NCI-H1105 treated with DMSO at 0.1 percent for 48 hours (cell line): ENCODE data around the gene DMRT1.
"Not testable (repeated sequence)": the region's sequence is repeated elsewhere in the genome, so short reads cannot be mapped to it uniquely, and the experiment has no call there.

Source experiments
- DNase-seq: peaks from one replicate; lab custom pipeline; 2025; lab: John Stamatoyannopoulos, UW

The DMRT1 gene

DNA sequence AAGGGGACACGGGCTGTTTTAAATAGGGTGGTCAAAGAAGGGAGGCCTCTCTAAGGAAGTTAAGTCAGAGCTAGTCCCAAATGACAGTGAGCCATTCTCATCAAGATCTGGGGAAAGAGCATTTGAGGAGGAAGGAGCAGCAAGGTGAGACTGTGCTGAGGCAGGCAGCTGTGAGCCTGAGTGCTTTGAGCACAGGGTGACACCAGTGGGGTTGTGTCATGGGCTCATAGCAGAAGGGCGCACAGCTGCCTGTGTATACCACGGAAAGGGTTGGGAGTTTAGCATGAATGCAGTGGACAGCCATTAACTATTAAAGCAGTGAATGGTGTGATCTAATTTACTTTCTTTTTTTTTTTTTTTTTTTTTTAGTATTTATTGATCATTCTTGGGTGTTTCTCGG lies 19.2 kb downstream of the DMRT1 start:
- no peak for DNase-seq

DNA sequence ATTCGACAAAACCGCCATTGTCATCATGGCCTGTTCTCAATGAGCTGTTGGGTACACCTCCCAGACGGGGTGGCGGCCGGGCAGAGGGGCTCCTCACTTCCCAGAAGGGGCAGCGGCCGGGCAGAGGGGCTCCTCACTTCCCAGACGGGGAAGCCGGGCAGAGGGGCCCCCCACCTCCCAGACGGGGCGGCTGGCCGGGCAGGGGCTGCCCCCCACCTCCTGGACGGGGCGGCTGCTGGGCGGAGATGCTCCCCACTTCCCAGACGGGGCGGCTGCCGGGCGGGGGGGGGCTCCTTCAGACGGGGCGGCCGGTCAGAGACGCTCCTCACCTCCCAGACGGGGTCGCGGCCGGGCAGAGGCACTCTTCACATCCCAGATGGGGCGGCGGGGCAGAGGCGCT lies 20.0 kb downstream of the DMRT1 start:
- not testable (repeated sequence) for DNase-seq

DNA sequence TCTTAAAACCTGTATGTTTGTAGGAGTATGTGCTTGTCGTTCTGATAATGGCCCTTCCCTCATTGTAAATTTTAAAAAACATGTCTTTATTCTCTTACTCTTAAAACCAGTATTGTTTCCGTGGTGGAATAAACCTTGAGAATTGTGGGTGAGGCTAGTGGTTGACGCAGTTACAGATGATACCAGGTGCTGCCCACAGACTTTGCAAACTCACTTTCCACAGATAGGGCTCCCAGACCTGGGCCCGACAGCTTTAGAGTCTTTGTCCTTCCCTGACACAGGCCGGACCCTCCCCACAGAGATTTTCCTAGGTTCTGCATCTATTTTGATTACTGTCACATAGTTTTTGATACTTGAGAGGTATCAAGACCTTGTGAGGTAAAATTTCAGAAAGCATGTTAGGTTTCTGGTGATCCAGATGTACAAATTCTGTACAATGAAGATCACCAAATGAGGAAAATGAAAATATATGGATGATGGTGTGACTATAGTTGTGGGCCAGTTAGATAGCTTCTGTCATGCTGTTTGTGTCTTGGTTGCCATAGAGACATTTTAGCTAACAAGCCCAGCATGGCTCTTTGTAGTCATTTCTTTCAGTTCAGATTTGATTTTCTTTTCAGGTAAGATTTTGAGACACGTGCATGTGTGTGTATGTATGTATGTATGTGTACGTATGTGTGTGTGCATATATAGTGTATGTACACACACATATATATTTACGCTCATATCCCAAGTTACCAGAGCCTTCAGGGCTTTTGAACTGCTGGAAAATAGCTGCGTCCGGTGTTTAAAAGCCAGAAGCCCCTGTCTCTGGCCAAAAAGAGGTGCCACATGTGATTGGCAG lies 33.8 kb downstream of the DMRT1 start:
- DNase-seq: no peak

DNA sequence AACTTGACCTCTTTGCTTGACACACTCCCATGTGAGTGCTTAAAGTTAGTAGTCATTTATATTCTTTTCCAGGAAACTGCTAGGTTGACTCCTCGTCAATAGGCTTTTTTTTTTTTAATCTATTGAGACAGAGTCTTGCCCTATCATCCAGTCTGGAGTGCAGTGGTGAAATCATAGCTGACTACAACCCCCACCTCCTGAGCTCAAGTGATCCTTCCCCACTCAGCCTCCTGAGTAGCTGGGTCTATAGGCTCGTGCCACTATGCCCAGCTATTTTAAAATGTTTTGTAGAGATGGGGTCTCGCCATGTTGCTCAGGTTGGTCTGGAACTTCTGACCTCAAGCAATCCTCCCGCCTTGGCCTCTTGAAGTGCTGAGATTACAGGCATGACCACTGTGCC lies 34.9 kb downstream of the DMRT1 start:
- no peak for DNase-seq

DNA sequence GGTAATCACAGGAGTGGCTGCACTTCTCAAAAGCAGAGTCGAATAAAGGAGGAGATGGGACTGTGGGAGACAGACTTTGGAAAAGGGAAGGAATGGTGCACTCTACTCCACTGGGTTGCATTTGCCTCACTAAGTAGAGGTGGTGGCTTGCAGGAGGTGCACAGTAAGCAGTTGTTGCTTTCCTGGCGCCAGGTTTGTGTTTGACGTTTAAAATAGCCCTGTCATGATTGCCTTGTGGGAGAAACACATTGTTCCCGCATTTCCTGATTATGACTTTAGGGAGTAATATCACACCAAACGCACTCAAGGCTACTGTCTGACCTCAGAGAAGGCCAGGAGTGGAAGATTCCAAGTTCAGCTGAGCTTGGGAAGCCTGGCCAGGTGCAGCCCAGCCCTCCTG lies 36.7 kb downstream of the DMRT1 start:
- DNase-seq: no peak

DNA sequence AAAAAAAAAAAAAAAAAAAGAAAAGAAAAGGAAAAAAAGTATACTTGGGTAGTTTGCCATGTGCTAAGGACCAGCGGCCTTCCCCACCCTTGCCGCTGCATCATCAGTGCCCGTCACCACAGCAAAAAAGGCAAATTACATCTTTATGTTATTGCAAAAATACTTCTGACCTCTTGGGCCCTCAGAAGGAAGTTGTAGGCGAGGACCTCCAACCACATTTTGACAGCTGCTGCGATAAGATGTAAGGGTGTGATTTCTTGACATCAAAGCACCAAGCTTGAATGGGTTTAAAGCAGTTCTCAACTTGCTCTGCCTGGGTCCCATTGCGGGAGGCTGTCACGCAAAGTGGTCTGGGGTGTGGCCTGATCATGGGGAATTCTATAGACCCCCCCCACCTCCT lies 39.2 kb downstream of the DMRT1 start:
- no peak for DNase-seq

DNA sequence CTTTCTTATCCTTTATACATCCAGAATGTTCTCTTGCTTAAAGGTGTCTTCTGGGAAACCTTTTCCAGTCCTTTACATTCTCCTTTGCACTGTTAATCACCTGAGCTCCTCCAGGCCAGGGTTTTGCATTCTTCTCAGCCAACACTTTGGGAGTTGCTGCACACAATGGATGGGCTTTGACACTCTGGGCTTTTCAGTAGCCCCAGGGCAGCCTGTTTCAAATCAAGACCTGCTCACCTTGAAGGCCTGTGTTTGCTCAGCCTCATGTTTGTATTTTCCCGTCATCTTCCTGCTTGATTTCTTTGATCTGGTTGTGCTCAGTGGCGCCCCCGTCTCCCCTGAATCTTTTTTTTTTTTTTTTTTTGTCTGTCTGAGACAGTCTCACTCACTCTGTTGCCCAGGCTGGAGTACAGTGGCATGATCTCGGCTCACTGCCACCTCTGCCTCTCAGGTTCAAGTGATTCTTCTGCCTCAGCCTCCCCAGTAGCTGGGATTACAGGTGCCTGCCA lies 41.0 kb downstream of the DMRT1 start:
- DNase-seq: no peak

DNA sequence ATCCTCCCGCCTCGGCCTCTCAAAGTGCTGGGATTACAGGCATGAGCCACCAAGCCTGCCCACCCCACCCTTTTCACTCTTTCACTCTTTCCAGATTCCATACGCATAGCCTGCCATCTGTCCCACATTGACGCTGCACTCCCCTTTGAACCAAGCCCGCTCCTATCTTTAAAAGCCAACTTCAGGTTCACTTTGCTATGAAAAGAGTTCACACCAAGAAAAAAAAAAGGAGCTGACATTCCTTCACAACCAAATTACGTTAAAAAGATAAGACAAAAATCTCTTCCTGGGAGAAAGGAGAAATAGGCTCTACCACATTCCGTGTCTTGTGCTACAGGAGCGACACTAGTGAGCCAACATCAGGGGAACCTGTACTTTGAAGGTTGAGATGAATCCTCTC lies 41.5 kb downstream of the DMRT1 start:
- no peak for DNase-seq

DNA sequence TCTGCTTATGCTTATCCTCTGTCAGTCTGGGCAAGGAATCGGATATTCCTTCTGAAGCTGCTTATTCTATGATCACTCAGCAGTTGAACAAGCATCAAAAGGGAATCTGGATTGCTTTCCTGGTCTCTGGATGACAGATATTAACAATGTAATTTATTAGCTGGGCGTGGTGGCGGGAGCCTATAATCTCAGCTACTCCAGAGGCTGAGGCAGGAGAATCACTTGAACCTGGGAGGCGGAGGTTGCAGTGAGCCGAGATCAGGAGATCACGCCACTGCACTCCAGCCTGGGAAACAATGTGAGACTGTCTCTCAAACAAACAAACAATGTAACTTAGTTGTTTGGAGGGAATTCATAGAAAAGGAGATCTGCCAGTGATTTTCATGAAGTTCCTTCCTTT lies 45.4 kb downstream of the DMRT1 start:
- DNase-seq: no peak

DNA sequence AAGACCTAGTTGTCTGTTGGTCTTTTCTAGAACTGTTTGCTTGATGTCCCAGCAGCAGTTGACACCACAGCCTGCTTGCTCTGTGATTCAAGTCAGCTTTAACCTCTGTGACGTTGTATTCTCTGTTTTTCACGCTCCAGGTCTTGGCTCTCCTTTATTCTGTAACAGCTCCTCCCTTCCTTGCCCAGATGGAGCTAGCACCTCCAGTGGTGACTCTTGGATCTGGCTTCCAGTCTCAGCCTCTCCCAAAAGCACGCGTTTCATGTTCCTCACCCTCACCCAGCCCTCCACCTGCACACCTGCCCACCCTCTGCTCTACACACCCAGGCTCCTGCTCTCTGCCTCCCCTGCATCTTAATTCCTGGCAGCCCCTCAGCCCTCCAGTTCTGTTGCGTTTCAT lies 50.6 kb downstream of the DMRT1 start:
- DNase-seq: no peak

DNA sequence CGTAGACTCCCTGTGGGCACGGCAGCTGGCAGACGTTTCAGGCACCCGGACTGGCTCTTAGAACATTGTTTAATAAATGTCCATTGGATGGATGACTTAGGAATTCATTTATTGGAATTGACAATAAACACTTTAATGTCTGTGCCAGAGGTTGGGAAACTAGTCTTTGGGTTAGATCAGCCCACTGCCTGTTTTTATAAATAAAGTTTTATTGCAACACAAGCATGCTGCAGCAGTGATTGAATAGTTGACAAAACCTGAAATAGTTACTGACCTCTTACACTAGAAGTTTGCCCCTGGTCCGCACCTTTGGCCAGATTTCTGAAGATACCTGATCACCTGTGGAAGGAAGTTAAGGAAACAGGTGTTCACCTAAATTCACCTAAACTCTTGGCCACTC lies 51.6 kb downstream of the DMRT1 start:
- DNase-seq: no peak

DNA sequence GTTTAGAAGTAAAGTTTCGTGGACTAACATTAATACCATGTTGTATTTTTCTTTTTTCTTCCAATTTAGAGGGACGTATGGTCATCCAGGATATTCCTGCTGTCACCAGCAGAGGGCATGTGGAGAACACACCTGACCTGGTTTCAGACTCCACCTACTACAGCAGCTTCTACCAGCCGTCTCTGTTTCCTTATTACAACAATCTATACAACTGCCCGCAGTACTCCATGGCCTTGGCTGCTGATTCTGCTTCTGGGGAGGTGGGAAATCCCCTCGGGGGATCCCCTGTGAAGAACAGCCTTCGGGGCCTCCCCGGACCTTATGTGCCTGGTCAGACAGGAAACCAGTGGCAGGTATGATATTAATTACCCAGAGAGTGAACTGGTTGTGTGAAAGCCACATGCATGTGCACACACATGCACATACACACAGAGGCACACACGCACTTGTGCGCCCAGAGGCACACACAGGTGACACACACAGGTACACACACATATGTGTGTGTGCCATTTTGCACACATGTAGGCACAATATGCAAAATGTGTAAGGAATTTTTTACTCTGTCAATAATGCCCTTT lies 52.4 kb downstream of the DMRT1 start:
- peak; percentile 78 for DNase-seq

DNA sequence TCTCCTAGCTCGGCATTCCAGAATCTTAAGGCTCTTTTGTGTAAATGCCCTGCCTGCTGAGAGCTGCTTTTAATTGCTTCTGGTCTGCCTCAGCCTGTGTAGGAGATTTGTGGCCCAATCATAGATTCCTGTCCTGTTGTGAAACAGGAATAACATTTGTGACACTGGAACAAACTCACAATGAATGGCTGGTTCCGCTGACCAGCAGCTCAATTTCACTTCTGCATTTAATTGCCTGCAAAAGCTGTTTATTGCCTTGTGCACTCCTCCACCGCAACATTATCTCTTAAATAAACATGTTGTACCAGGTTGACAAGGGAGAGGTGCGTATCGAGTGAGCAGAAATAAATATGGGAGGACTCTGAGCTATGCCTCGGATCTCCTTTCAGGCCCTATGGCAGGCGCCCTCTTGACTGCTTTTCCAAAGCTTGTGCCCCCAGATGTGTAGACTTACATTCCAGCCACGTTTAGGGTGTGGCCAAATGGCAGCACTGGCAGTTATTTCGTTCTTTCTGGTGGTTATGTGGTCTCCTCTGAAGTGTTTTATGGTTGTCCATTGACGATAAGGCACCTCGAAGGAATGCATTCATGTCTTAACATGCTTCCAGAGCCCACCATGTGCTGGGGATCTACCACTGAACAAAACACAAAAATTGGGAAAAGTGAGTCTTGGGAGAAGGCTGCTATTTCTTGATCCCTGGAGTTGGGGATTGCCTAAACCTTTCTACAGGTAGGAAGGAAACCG lies 58.1 kb downstream of the DMRT1 start:
- peak; percentile 8 for DNase-seq

DNA sequence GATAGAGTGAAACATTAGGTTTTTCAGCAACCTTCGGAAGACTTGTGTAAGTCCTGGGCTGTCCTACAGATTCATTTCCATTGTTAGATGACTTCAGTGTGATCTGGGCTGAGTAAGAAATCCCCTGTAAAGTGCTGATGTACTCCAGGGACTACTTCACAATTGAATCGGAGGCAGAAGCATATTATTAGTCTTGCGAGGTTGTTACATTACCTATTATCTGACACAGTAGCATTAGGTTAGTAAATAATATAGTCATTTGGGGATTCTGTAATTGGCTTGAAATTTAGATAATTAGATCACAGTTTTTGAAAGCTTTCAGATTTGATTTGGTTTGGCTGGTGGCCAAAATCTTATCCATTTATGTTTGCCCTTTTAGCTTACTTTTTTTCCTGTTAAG lies 62.4 kb downstream of the DMRT1 start:
- peak; percentile 92 for DNase-seq

DNA sequence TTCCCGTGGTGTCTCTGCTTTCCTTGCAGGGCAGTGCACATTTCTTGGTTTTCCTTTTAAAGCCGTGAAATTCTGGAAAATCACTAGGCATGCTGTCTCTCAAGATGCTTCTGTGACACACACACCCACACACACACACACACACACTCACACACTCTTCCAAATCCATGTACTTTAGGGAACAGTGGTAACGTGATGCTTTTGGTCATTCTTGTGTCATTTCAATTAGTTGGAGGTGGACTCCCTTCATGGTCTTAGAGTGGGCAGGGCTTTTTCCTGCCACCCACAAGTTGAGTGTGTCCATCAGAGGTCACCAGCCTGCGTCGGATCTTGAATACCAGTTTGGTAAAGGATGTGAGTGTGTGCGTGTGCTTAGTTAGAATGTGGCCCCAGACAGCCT lies 64.4 kb downstream of the DMRT1 start:
- DNase-seq: no peak

DNA sequence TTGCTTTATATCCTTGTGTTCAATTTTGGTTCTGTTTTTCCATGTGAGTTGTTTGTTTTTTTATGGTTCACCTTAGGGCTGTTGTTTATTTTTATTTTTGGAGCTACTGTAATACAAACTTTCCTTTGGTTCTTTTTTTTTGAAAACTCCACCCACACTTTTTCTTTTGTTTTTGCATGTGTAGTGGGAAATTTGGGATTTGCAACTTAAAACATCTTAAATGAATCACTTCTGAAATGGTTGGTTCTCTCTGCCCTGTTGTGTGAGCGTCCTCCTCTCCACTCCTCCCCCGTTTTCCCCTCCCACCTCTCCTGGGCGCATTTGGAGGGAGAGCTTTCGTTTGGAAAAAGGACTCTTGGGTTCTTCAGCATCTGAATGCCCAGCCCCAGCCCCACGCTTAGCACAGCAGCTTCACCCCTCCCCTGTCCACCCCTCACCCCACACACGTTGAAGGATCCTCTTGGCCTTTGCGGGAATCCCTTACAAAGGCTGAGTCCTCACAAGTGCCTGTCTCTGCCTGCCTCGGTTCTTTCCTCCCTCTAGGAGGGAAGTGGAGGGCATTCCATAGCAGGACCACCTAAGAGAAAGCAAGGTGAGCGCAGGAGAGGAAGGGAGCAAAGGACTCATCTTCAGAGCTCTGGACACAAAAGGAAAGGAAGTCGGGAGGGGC lies 67.2 kb downstream of the DMRT1 start:
- DNase-seq: no peak

DNA sequence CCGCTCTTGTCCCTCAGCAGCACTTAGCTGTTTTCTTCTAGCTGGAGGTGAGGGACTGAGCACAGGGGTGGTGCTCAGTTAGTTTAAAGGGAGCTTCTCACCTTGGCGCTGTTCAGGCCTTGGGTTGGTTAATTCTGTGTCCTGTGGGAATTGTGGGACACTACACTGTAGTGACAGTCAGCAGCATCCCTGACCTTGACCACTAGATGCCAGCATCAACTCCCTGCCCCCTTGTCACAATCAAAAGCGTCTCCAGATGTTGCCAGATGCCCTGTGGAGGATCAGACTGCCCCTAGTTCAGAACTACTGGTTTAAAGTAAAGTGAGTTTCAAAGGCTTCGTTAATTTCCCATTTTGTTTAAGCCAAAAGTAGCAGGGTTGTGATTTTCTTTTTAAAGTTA lies 69.5 kb downstream of the DMRT1 start:
- DNase-seq: no peak

DNA sequence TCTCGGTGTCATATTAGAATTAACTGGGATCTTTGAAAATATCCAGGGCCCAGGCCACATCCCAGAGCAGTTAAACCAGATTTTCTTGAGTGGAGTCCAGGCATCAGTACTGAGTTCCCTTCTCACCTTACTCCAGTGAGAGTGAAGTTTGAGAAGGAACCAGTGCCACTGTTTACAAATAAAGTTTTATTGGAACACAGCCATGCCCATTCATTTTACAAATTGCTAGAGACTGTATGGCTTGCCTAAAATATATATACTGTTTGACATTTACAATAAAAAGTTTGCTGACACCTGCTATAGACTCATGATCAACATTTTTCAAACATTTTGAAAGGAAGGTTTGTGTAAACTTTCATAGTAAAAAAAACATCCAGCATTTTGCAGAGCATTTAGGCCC lies 71.3 kb downstream of the DMRT1 start:
- no peak for DNase-seq

DNA sequence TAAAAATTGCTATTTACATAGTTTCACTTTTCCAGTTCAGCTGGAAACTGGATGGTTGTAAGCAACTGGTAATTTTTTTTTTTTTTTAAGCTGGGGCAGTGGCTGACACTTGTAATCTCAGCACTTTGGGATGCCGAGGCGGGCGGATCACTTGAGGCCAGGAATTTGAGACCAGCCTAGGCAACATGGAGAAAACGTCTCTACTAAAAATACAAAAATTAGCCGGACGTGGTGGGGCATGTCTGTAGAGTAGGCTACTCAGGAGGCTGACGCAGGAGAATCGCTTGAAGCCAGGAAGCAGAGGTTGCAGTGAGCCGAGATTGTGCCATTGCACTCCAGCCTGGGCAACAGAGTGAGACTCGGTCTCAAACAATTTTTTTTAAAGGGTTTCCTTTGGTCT lies 72.0 kb downstream of the DMRT1 start:
- DNase-seq: not testable (repeated sequence)

DNA sequence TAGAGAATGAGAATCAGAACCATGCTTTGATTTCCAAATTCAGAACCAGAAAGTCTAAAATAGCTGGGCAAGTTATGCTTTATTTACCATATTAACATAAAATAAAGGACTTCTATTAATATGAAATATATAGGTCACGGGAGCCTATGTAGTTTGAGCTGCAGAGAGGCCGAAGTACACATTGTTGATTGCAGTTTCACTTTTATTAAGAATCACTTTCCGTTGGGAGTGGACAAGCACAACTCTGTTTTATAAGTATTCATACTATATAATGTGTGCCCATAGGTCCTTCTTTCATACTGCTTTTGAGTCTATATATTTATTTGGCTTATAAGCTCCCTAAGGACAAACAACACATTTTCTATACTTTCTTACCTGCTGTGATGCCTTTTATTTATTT lies 76.2 kb downstream of the DMRT1 start:
- no peak for DNase-seq

DNA sequence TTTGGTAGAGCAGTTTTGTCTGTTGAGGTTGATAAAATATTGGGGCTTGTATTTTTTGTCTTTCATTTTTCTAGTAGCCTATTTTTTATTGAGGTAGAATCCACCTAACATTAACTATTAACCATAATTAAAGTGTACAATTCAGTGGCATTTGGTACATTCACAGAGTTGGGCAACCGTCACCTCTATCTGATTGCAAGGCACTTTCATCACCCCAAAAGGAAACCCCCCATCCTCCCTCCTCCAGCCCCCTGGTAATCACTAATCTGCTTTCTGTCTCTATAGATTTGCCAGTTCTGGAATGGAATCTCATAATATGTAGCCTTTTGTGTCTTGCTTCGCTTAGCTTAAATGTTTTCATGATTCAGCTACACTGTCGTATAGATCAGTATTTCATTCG lies 79.4 kb downstream of the DMRT1 start:
- no peak for DNase-seq

DNA sequence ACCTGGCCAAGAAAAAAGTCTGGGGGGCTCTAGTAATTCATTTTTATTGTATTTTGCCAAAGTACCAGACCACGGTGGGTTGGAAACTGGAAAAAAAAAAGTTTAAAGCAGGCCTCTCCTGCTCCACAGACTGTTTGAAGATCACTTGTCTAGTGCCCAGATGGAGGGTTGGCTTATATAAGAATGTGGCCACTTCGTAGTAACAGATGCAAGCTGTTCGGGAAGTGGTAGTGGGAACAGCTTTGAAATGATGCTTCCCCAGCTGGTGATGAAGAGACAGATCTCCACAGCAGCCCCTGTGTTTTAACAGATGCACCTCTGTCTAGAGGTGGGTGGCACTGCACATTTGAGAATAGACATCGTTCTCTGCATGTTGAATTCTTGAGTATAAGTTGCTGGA lies 80.7 kb downstream of the DMRT1 start:
- no peak for DNase-seq

DNA sequence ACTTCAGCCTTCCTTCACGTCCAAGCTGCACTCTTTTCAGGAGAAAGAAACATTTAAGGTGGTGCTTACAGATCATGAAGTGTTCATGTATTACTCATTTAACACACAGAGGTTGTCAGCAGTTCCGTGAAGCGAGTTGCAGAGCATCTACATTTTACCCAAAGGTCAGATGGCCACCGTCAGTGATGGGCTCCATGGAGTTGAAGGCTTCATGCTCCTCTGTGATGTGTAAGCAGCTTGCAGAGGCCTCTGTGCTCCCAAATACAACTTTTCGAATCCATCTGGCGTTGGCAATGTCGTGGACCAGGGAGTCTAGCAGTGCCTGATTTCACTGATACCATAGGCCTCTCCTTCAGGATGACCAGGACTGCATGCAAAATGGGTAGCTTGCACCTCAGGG lies 81.2 kb downstream of the DMRT1 start:
- no peak for DNase-seq
